KMS-11 (cell line): ENCODE data around the gene NAALADL1.

ENCODE experiments used
- H2AFZ ChIP-seq: fragments of 200-600 bp; sonication (generic); 2 replicates; pipeline ENCODE4 v1.6.1; 2016; ENCODE audit warnings: antibody characterized with exemption, mixed run types, low read depth
- H3K27ac ChIP-seq: fragments of 200-600 bp; sonication (generic); 2 replicates; pipeline ENCODE4 v1.6.1; 2016; ENCODE audit warnings: mild to moderate bottlenecking, mixed run types
- H3K27me3 ChIP-seq: fragments of 200-600 bp; sonication (generic); 2 replicates; pipeline ENCODE4 v1.6.1; 2017; ENCODE audit warnings: mild to moderate bottlenecking, low read depth, mixed run types, moderate library complexity; ENCODE audit not compliant: insufficient read depth
- H3K36me3 ChIP-seq: fragments of 200-600 bp; sonication (generic); 2 replicates; pipeline ENCODE4 v1.6.1; 2017; ENCODE audit warnings: mild to moderate bottlenecking, mixed run types; ENCODE audit not compliant: insufficient read depth
- H3K4me1 ChIP-seq: fragments of 200-600 bp; sonication (generic); 2 replicates; pipeline ENCODE4 v1.6.1; 2016; ENCODE audit warnings: mild to moderate bottlenecking, low read depth, mixed run types; ENCODE audit not compliant: poor library complexity, severe bottlenecking
- H3K4me2 ChIP-seq: fragments of 200-600 bp; sonication (generic); 2 replicates; pipeline ENCODE4 v1.7.0; 2016; ENCODE audit warnings: mild to moderate bottlenecking, mixed run types
- H3K4me3 ChIP-seq: fragments of 200-600 bp; sonication (generic); IDR thresholded peaks from 2 replicates; pipeline ENCODE4 v1.6.1; 2017; ENCODE audit warnings: low read depth, low read length, mixed read lengths; ENCODE audit not compliant: insufficient read depth
- H3K79me2 ChIP-seq: fragments of 200-600 bp; sonication (generic); 2 replicates; pipeline ENCODE4 v1.6.1; 2016; ENCODE audit warnings: low read depth, mixed run types; ENCODE audit not compliant: insufficient read depth
- H3K9ac ChIP-seq: fragments of 200-600 bp; sonication (generic); 2 replicates; pipeline ENCODE4 v1.6.1; 2016; ENCODE audit warnings: mild to moderate bottlenecking, mixed run types
- H4K20me1 ChIP-seq: fragments of 200-600 bp; sonication (generic); 2 replicates; pipeline ENCODE4 v1.6.1; 2016; ENCODE audit warnings: mild to moderate bottlenecking, mixed run types; ENCODE audit not compliant: insufficient read depth
- TF ChIP-seq, protein P1 (sequence below): fragments of 200-600 bp; sonication (generic); conservative IDR thresholded peaks from 2 replicates; pipeline ENCODE4 v1.6.1; 2017; ENCODE audit warnings: low read depth, mild to moderate bottlenecking, antibody characterized with exemption, low read length, moderate library complexity, mixed read lengths

NAALADL1 gene

DNA sequence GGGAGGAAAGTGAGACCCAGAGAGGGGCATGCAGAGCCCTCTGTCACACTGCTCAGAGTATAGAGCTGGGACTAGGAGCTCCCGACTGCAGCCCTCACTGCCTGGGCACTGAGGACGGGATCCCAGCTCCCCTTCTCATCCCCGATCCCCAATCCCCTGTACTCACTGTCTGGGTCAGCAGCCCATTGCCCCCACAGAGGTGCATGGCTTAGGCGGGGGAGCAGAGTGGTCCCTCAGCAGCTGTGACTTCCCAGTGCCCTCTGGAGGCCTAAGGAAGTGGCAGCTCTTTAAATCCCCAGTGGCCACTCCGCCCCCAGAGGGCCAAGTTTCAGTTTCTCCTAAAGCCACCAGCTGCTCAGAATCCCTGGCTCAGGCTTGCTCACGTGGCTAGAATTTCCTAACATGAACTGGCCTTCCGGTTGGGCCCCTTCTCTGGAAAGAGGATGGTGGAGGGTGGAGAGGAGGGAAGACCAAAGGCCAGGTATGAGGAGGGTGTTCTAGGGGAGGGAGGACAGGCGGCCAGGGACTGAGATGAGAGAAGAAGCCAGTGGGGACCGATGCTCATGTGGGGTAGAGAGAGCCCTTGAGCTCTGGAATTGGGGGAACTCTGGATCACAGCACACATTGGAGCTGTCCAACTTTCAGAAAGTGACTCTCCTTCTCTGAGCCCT is 61.5 kb downstream of the NAALADL1 start, which contains the start of gene BATF2:
Gene BATF2, minus strand, starts transcription at position 262 of the 671 bp plus-strand sequence. Its CDS starts 57 bp downstream, at position 205.
- Histone ChIP-seq H2AFZ (no peak within 1 kb of the TSS), H3K27ac (no peak within 1 kb of the TSS), H3K4me3 (no peak within 1 kb of the TSS), H3K9ac (no peak within 1 kb of the TSS), H3K27me3 (peaks cover 9% of the 10 kb centered on the region; the same call in 1 of the 2 replicates), H4K20me1 (no peaks in the 10 kb centered on the region), H3K79me2 (no peaks in the 10 kb centered on the region), H3K36me3 (no peaks in the 10 kb centered on the region), H3K4me1 (no peaks in the 10 kb centered on the region), H3K4me2 (no peak within 1 kb of the TSS)
- TF ChIP-seq, protein P1, sequence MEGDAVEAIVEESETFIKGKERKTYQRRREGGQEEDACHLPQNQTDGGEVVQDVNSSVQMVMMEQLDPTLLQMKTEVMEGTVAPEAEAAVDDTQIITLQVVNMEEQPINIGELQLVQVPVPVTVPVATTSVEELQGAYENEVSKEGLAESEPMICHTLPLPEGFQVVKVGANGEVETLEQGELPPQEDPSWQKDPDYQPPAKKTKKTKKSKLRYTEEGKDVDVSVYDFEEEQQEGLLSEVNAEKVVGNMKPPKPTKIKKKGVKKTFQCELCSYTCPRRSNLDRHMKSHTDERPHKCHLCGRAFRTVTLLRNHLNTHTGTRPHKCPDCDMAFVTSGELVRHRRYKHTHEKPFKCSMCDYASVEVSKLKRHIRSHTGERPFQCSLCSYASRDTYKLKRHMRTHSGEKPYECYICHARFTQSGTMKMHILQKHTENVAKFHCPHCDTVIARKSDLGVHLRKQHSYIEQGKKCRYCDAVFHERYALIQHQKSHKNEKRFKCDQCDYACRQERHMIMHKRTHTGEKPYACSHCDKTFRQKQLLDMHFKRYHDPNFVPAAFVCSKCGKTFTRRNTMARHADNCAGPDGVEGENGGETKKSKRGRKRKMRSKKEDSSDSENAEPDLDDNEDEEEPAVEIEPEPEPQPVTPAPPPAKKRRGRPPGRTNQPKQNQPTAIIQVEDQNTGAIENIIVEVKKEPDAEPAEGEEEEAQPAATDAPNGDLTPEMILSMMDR = no peak

DNA sequence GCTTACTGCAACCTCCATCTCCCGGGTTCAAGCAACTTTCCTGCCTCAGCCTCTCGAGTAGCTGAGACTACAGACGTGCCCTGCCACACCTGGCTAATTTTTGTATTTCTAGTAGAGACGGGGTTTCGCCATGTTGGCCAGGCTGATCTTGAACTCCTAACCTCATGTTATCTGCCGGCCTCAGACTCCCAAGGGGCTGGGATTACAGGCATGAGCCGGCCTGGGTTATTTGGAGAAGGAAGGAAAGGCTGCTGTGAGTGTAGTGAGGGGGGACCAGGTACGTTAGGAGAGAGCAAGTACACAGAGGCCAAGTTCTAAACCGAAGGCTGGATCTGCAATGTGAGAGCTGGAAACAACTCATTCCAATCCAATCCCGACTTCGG is 62.0 kb downstream of the NAALADL1 start:
- no peaks in the 10 kb centered on the region for H3K79me2 ChIP-seq
- no peak overlapping the region for H3K27ac ChIP-seq
- H3K9ac ChIP-seq = no peak overlapping the region
- H2AFZ ChIP-seq = no peak overlapping the region
- no peaks in the 10 kb centered on the region for H3K4me1 ChIP-seq
- no peak overlapping the region for H3K4me3 ChIP-seq
- TF ChIP-seq, protein P1 = no peak
- no peaks in the 10 kb centered on the region for H4K20me1 ChIP-seq
- peaks cover 9% of the 10 kb centered on the region; the same call in 1 of the 2 replicates for H3K27me3 ChIP-seq
- no peaks in the 10 kb centered on the region for H3K36me3 ChIP-seq
- no peak overlapping the region for H3K4me2 ChIP-seq
